Astrocyte (in vitro differentiated cells and primary cell): ENCODE measurements around the gene ECE1.

Experiments
- CTCF ChIP-seq: IDR thresholded peaks from 2 replicates; pipeline ENCODE4 v1.5.1; 2011; ENCODE audit warnings: low read depth, mild to moderate bottlenecking, inconsistent platforms, low read length, moderate library complexity; ENCODE audit not compliant: insufficient read depth
- EZH2 ChIP-seq: IDR thresholded peaks from 2 replicates; pipeline ENCODE4 v1.6.1; 2012; ENCODE audit warnings: mild to moderate bottlenecking, low read length, inconsistent platforms; ENCODE audit not compliant: insufficient read depth

GRCh38 chr1:21168444-21168843, 121.8 kb downstream of the ECE1 start:
- TF ChIP-seq CTCF (no peak), EZH2 (no peak)
